HG03378 (cell line): Measurements from ENCODE around the gene FNTB.
"Not testable (repeated sequence)": the region's sequence is repeated elsewhere in the genome, so short reads cannot be mapped to it uniquely, and the experiment has no call there.

Experiments used
- ATAC-seq: cut with Tn5 transposase; IDR thresholded peaks from one replicate; pipeline ENCODE4 v1.9.1; 2021; ENCODE audit warnings: mild to moderate bottlenecking, moderate library complexity; ENCODE audit not compliant: unreplicated experiment

Gene FNTB

DNA sequence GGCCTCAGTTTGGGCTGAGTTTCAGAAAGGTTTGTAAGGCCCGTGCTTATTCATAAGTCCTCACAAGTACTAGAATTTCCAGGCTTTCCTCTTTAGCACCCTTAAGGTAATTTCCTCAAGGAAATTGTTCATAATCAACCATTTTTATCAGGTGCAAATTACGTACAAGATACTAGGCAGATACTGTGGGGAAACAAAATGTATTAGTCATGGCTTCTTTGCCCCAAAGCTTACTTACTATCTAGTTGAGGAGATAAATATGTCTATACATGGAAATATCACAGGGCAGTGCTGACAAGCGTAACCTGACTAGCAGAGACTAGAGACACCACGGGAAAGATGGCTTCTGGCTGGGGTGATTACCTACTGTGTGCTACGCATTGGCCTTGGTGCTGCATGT lies 93.1 kb downstream of the FNTB start:
- no peak for ATAC-seq

DNA sequence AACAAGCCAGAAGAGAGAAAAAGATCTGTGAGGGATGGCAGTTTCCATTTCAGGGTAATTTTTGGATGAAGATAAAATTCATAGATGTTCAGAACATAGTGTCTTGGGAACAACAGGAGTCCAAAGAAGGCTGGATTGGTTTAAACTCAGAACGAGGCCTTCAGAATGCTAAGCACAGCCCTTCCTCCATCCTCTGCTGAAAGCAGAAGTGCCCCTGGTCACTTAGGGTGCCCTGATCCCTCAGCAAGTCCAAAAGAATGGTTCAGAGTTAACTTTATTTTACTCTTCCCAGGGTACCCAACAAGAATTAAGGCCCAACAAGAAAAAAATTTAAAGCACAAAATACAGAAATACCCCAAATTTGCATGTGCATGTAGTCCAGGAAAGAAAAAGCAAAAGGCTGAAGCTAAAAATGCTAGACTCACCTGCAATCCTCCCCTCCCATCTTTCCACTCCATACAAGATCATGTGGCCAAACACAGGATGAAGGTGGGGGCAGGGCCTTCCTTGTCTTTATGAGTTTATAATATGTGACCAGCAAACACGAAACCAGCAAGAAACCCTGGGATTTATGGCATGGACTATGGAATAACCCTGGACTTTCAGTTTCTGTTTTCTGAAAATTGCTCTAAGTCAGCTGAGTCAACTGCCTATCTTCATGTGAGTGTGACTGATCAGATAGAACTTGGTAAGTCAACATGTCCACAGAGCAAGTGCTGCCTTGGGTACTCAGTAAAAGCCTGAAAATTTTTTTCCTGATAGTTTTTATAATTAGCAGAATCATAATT lies 94.5 kb downstream of the FNTB start:
- ATAC-seq: no peak

DNA sequence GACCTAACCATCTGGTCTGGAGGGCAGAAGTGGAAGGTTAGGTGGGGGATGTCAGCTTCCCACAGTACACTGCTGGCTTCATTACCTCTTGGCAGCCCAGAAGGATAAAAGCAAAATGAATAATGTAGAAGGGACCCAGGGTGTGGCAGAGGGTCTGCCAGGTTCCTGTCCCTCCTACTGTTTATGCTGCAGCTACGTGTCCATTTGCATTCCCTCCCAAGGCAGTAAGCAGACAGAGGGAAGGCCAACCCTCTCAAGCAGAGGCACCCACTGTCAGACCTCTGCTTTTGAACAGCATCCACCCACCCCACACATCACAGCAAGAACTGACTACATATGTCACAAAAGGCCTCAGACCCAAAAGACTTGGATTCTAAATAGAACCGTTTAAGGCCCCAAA lies 96.2 kb downstream of the FNTB start:
- no peak for ATAC-seq

DNA sequence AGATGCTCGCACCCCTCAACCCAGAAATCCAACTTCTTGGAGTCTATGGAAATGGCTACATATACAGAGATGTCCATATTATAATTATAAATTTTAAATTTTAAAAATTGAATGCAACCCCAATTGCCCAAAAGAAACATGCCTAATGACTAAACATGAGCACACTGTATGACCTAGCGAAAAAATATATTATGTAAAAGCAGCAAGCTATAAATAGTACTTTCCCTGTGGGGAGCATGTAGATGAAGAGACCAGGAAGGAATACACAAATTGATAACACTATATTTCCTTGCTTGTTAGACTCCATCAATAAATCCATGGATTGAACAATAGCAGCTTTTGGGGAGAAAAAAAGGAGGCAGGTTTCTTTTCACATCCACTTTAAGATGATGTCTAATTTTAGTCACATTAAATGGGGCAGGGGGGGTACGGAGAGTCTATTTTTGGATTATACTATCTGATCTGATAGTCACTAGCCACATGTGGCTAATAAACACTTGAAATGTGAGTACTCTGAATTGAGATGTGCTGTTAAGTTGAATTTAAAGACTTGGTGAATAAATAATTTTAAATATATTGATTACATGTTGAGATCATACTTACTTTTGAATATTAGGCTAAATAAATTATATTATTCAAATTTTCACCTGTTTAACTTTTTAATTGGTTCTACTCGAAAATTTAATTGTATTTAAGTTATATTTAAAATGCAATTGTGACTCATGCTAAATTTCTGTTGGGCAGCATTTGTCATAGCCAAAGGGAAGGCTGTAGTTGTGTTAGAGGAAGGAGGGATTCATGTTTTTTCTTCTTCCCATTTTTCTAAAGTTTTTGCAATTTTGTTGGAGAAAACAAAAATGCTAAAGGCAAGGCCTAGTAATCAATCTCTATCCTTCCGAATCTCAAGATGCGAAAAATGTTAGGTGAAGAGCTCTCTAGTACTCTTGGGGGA lies 98.1 kb downstream of the FNTB start:
- ATAC-seq: no peak

DNA sequence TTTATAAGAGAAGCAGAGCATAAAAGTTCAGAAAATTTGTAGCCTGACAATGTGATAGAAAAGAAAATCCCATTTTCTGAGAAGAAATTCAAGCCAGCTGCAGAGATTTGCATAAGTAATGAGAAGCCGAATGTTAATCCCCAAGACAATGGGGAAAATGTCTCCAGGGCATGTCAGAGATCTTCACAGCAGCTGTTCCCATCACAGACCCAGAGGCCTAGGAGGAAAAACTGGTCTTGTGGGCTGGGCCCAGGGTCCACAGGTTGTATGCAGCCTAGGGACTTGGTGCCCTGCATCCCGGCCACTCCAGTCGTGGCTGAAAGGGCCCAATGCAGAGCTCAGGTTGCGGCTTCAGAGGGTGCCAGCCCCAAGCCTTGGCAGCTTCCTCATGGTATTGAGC lies 100.0 kb downstream of the FNTB start:
- not testable (repeated sequence) for ATAC-seq

DNA sequence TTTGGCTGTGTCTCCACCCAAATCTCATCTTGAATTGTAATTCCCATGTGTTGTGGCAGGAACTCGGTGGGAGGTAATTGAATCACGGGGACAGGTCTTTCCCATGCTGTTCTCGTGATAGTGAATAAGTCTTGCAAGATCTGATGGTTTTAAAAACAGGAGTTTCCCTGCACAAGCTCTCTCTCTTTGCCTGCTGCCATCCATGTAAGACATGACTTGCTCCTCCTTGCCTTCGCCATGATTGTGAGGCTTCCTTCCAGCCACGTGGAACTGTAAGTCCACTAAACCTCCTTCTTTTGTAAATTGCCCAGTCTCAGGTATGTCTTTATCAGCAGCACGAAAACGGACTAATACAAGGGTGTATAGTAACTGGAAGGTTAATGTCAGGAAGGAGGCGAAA lies 101.1 kb downstream of the FNTB start:
- ATAC-seq: not testable (repeated sequence)

DNA sequence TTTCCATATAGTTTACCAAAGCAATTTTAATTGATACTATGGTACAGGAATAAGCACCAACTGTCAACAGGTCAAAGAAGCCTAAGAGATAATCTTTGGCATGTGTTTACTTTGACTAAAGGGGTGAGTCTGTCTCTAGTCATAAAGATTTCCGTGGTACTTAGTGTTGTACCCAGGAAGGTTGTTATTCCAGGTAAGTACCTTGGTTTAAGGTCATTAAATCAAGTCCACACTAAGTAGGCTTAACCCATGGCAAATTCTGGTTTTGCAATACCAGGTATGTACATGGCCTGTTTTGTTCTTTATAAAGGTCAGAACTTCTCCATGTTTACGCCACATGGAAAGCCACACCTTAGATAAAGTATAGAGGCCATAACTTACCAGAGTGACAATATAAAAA lies 105.7 kb downstream of the FNTB start:
- no peak for ATAC-seq

DNA sequence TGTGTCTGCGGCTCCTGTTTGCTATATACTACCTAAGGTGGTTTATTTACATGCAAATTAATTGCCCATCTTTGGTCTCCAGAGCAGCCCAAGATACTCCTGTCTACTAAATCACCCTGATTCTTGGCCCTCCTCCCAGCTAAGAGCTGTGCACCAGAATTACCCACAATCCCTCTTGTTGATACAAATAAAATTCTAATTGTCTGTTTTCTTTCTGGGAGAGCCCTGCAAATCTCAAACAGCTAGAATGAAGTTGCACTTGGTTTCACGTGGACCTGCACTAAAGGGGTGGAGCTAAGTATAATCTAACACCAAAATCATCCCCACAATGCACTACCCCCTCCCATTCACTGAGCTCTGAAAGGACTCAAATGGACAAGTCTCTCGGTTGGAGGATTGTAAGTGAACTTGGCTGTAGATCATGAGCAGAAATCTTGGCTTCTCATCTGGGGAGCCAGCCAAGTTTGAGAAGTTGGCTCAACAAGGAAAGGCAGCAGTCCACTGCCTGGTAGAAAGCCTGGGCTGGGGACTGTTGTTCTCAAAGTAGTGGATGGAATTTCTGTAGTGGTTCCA lies 109.0 kb downstream of the FNTB start:
- no peak for ATAC-seq

DNA sequence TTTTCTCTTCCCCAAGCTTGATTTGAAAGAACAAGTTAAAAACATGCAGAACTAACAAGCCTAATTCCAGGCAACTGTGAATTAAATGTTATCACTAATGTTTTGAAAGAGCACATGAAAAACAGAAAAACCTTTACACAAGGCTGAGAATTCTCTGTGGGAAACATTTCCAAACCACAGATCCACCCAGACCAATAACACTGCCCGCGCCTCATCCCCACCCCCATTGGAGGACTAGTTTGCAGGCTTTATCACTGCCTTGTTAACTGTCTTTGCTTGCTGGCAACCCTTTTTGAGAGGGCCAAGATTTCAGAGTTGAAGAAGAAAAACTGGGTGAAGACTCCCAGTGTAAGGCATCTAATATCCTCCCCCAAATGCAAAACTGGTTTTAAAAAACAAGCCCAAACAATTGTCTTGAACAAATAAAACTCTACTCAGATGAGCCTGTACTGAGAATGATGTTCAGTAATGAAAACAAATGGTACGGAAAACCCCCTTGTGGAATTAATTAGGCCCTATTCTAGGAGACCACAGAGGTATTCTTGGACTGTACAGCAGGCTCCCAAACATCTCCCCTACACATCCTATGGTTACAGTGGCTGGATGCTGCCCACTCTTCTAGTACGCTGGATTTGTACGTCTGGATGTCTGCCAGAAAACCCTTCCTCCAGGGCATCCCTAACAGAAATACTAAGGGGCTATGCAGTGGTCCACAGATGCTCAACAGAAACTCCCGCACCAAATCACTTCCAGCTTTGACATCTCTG lies 109.8 kb downstream of the FNTB start:
- ATAC-seq: no peak

DNA sequence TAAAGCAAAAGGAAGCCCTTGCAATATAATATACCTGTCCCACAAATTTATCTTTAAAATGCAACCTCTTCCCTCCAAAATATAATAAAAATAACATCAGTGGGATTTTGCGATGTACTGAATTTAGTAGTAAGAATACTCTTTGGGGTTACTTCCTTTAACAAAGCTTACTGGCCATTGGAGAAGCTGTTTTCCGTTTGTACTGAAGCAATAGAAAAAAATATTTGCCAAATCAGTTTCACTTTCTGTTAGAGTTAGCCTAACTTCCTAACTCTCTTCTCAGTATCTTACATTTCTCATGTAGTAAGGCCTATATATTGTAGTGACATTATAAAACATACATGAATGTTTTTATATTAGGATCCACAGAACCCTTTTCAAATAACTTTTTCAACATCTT lies 111.9 kb downstream of the FNTB start:
- no peak for ATAC-seq

DNA sequence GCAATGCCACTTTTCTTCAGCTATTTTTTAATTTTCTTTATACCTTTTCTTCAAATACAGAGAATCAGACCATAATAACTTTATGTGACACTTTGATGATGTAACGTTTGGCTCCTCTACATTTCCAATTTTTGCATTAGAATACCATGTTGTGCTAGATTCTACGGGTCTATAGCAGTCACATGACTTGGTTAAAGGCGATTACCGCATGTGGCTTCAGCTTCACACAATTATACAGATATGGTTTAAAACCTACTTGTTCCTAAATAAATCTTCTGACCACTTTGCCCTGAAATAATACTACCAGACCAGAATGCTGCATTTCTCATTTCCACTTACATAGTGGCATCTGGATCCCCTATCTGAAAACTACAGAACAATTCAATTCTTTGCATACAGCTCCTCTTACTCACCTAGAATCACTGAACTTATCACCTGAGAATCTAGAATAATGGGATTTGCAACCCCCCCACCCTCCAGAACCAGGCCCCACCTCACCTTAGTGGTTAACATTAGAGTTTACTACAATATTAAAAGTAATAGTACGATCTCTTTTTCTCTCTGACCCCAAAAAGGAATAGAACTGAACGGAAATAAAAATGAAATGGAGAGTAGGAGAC lies 114.3 kb downstream of the FNTB start:
- ATAC-seq: no peak

DNA sequence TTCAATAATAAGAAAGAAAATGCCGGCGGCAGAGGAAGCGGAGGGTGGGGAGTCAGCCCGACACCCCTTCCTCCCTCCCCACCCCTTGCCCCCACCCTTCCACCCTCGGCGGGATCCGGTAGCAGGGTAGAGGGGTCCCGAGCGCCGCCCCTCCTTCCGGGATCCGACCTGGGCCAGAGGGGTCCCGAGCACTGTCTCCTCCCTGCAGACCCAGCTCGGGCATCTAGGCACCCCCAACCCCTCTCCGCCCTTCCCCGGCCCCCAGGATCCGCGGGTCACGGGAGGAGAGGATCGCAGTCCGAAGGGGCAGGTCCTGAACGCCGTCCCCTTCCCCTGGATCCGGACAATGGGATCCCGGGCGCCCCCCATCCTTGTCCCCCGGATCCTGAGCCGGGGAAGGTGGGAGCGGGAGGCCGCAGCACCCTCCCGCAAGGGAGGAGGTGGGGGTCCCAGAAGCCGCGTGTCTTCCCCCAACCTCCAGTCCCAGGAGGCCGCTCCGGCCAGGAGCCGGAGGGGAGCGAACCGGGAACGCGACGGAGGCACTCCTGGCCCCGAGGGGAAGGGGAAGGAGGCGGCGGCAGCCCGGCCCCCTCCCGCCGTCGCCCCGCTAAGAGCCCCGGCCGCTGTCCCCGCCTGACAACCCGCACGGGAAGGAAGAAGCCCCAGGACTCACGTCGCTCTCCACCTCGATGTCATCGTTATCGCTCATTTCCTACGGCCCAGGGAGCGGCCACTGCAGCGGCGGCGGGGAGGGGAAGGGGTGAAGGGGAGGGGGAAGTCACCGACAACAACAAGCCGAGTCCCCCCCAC lies 115.1 kb downstream of the FNTB start:
- ATAC-seq: no peak

DNA sequence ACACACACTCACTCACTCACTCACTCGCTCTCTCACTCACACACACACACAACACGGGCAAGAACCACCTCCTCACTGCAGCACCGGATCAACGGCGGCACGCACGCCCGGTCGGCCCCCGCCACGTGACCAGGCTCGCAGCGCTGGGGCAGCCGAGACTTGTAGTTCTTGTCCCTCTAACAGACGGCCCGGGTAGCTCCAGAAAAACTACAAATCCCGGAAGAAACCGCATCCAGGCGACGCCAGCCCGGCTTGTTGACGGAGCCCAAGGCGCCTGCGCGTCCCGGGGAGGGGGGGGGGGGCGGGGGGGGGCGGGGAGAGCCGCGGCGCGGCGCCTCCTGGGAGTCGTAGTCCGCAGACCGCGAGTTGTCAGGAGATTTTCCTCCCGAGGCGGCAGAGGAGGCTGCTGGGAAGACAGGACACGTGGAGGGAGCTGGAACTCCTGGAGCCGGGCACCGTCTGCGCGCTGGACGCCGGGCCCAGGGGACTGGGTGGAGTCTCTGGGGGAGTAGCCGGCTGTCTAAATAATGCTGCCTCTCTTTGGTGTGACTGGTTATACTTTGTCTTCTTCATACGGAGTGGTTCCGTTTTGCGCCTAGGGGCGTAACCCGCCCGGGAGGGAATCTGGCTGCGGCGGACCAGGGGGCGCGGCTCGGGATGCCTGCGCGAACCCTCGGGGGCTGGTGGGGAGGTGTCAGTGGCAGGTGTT lies 115.9 kb downstream of the FNTB start, which contains the start of gene MAX:
Gene MAX (minus strand): TSS at position 77 of the 709 bp plus-strand sequence. CDS start 178 bp downstream, outside the sequence.
- peak; percentile 72 for ATAC-seq

DNA sequence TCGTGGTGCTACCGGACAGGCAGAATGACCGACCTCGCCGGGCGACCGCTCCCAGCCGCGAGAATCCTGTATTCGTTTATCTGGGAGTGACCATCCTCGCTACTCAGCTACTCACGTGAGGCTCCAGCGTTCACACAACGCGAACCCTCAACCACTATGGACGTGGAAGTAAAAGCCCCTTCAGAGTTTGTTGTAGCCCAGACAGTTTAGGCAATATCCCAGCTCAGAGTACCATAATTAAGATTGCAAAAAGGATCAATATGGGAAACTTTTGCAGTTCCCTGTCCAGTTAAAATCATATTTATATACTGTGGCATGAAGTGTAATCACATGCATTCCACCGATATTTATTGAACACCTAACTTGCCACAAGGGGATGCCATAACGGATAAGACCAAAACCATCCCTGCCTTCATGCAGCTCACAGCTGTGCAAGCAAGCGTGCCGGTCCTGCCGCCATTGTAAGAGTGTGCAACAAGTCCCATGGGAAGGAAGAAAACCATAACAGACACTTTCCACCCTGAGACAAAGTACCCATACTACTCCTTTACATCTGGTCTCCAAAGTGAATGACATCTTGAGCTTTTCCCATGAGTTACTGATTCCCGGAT lies 116.6 kb downstream of the FNTB start:
- no peak for ATAC-seq

DNA sequence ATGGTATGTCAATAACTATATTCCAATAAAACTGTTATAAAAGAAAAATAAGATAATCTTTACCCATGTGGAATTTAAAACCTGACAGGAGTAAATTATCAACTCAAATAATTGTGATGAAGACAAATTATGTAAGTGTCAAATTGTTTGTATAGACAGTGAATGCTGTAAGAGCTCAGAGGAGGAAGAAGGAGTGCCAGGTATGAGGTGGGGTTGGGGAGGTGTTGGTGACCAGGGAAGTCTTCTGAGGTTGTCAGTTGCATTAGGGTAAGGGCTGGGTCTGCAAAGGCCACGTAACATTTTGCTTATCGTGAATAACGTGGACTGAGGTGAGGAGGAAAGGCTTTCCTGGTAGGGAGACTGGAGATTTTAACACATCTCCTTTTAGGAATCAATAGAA lies 118.1 kb downstream of the FNTB start:
- no peak for ATAC-seq

DNA sequence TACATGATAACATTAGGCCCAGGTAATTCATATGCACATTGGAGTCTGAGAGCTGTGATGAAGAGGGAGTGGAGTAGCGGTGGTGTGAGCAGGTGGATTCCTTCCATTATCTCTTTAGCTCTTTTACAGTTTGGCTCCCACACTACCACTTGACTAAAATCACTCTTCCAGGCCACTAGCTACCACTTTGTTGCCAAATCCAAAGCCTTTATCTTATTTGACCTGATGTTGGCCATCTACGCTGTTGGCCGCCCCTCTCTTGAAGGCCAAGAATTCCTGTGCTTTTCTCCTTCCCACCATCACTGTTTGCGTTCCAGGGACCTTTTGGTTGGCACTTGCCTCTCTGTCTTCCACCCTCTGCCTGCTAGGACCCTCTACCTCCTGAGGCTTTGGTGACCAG lies 119.6 kb downstream of the FNTB start:
- no peak for ATAC-seq

DNA sequence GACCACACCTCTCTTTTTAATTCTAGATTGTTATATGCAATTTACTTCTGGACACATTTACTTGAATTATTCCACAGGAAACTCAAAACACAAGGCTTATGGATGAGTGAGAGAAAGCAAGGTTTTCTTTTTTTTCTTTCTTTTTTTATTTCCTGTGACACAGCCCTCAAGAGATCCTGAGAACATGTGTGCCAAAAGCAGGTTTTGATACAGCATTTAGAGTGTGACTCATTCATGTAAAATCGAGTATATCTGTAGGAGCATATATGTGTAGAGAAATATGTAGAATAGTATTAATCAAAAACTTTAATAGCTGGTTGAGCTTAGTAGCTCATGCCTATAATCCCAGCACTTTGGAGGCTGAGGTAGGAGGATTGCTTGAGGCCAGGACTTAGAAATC lies 120.0 kb downstream of the FNTB start:
- ATAC-seq: no peak

DNA sequence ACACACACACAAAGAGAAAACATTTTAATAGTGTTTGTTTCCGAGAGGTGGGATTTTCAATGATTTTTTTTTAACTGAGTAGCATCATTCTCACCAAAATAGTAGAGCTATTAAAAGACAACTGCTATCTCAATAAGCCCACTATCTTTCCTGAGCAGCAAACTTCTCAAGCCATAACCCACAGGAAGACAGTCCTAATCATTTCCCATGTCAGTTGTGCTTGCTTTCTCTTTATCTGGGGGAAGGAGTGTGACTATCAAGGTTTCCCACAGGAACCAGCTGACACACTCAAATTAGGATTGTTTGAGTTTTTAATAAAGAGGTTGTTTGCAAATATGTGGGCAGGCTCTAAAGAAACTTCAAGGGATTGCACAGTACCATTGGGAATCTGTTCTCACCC lies 120.5 kb downstream of the FNTB start:
- no peak for ATAC-seq

DNA sequence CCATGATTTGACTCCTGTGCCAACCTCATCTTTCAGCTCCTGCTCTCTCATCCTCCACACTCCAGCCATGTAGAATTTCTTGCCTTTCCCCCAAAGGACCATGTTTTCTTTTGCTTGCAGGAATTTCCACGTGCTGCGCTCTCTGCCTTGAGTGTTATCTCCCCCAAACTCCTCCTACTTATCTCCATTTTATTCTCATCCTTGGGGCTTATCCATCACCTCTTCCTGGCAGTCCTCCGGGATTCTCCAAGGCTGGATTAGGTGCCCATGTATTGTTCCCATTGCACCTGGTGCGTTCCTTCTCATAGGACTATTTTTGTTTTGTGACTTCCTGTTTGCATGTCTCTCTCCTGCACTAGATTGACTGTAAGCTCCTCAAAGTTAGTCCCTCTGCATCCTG lies 122.7 kb downstream of the FNTB start:
- ATAC-seq: no peak
